ENCODE results near the gene OR5F1. TPM values are rescaled to one million over a fixed set of nuclear protein-coding genes. Genes with fewer than 3 reads are reported as not detected.

Gene OR5F1
- total and polyA plus RNA-seq, 7 experiments from 2014 or later, result not detected

DNA sequence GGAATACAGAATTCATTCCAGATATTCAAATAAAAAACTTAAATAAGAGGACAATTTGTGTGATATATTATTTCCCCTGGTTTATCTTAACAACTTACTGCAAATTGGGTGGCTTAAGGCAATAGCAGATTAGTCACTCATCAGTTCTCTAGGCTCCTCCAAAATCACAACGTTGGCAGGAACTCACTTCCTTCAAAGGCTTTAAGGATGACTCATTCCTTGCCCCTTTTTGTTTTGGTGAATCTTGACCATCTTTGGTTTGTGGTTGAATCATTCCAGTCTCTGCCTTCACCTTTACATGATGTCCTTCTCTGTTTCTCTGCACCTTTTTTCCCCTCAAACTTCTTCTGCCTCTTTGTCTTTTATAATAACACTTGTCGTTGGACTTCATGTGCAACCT is 28.0 kb downstream of the OR5F1 start:
- no peak overlapping the region for H3K4me3 ChIP-seq (ENCODE audit: low read length)
- no peak for ATAC-seq
- Mint-ChIP-seq H3K36me3 (peaks cover 0 to 4% (median 0%) of the 10 kb centered on the region in 5 donors), H3K4me1 (no peaks in the 10 kb centered on the region), H3K4me3 (no peak overlapping the region), H3K27me3 (no peaks in the 10 kb centered on the region), H3K27ac (no peak overlapping the region), H3K9me3 (peaks cover 2 to 26% (median 7%) of the 10 kb centered on the region in 11 donors)
- no peak overlapping the region for H3K27ac ChIP-seq (ENCODE audit: low read depth, low read length)
- H3K27me3 ChIP-seq (ENCODE audit: control insufficient read depth in 2 of 2, insufficient read depth in 2 of 2, low read length in 2 of 2), result no peaks in the 10 kb centered on the region
- H3K36me3 ChIP-seq (ENCODE audit: control insufficient read depth in 2 of 3, insufficient read depth in 3 of 3, low read length in 3 of 3), result no peaks in the 10 kb centered on the region
- ChIA-PET POLR2A (no interaction called here), CTCF (no interaction called here)
- intact Hi-C loops (cut with micrococcal nuclease), result no loop called here
- DNase-seq, result no peak
- no peaks in the 10 kb centered on the region for H3K4me1 ChIP-seq (ENCODE audit: control insufficient read depth in 2 of 2, insufficient read depth in 2 of 2, low read length in 2 of 2)
- peaks cover 0 to 4% (median 0%) of the 10 kb centered on the region in 3 experiments for H3K9me3 ChIP-seq (ENCODE audit: control insufficient read depth in 2 of 3, low read length in 3 of 3)

DNA sequence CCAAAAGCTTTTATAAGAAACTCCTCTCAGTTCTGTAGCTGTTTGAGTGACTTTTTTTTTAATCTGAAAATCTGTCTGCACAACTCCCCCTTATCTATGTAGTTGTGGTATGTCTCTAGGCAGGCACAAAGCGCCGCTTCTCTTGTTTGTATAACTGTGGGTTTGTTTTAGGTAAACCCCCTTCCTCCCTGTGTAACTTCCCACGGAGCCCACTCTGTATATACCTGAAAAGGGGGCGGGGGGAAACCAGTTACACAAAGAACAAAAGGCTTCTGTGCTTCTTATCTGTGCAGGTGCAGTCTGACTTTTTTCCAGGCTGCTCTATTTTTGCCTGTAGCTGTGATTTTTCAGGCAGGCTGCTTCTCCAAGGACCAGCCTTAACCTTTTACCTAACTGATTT is 37.9 kb downstream of the OR5F1 start:
- ChIA-PET CTCF (interaction anchor here (0.6 kb wide), 1 partner anchor 186 kb away, joined by 3 read pairs; no protein-coding TSS in a partner anchor), POLR2A (no interaction called here)
- H3K27ac Mint-ChIP-seq, result no peak overlapping the region
- Histone ChIP-seq H3K9me3 (ENCODE audit: control insufficient read depth in 2 of 3, low read length in 3 of 3) (no peaks in the 10 kb centered on the region), H3K27ac (ENCODE audit: low read depth, low read length) (no peak overlapping the region), H3K4me1 (ENCODE audit: control insufficient read depth in 2 of 2, insufficient read depth in 2 of 2, low read length in 2 of 2) (no peaks in the 10 kb centered on the region), H3K4me3 (ENCODE audit: low read length) (no peak overlapping the region), H3K36me3 (ENCODE audit: control insufficient read depth in 2 of 3, insufficient read depth in 3 of 3, low read length in 3 of 3) (no peaks in the 10 kb centered on the region), H3K27me3 (ENCODE audit: control insufficient read depth in 2 of 2, insufficient read depth in 2 of 2, low read length in 2 of 2) (no peaks in the 10 kb centered on the region)
- no peak for DNase-seq
- H3K4me1 Mint-ChIP-seq, result no peaks in the 10 kb centered on the region
- H3K9me3 Mint-ChIP-seq, result peaks cover under 1 to 10% (median 5%) of the 10 kb centered on the region in 11 donors
- no peak for ATAC-seq
- intact Hi-C loops (cut with micrococcal nuclease), result no loop called here
- H3K36me3 Mint-ChIP-seq, result no peaks in the 10 kb centered on the region
- no peak overlapping the region for H3K4me3 Mint-ChIP-seq
- H3K27me3 Mint-ChIP-seq, result no peaks in the 10 kb centered on the region

DNA sequence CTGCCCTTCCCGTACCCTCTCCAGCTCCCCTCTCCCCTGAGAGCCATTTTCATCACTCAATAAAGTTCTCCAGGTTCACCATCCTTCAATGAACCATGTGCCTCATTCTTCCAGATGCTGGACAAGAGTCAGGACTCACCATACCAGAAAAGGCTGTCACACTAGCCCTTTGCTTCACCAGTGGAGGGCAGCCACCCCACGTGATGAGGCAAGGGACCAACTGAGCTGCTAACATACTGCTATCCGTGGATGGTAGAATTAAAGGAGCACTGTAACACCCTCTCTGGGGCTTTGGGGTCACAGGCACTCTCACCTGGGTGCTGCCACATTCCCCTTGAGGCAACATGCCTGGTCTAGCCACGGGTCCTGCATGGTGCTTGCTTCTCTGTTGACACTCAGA is 45.1 kb downstream of the OR5F1 start:
- no peaks in the 10 kb centered on the region for H3K36me3 Mint-ChIP-seq
- POLR2A ChIA-PET, result no interaction called here
- H3K27me3 Mint-ChIP-seq, result no peaks in the 10 kb centered on the region
- Histone ChIP-seq H3K27me3 (ENCODE audit: control insufficient read depth in 2 of 2, insufficient read depth in 2 of 2, low read length in 2 of 2) (no peaks in the 10 kb centered on the region), H3K36me3 (ENCODE audit: control insufficient read depth in 2 of 3, insufficient read depth in 3 of 3, low read length in 3 of 3) (no peaks in the 10 kb centered on the region), H3K4me3 (ENCODE audit: low read length) (no peak overlapping the region), H3K4me1 (ENCODE audit: control insufficient read depth in 2 of 2, insufficient read depth in 2 of 2, low read length in 2 of 2) (no peaks in the 10 kb centered on the region), H3K27ac (ENCODE audit: low read depth, low read length) (no peak overlapping the region), H3K9me3 (ENCODE audit: control insufficient read depth in 2 of 3, low read length in 3 of 3) (no peaks in the 10 kb centered on the region)
- no peaks in the 10 kb centered on the region for H3K4me1 Mint-ChIP-seq
- intact Hi-C loops (cut with micrococcal nuclease), result no loop called here
- no peak for ATAC-seq
- H3K4me3 Mint-ChIP-seq, result no peak overlapping the region
- CTCF ChIA-PET, result no interaction called here
- H3K27ac Mint-ChIP-seq, result no peak overlapping the region
- no peak for DNase-seq
- peaks cover 0 to 17% (median 6%) of the 10 kb centered on the region in 11 donors for H3K9me3 Mint-ChIP-seq

Other genes starting within 250 kb of the OR5F1 start
- not detected for gene OR5D13, start 221.2 kb downstream of the OR5F1 start, total RNA-seq
- not detected for gene OR5D13, start 221.2 kb downstream of the OR5F1 start, polyA plus RNA-seq
- gene OR5D14, start 199.1 kb downstream of the OR5F1 start, total RNA-seq, result not detected
- gene OR5D14, start 199.1 kb downstream of the OR5F1 start, polyA plus RNA-seq, result not detected
- not detected for gene OR5L1, start 183.3 kb downstream of the OR5F1 start, total RNA-seq
- gene OR5L1, start 183.3 kb downstream of the OR5F1 start, polyA plus RNA-seq, result not detected
- not detected for gene OR5D18, start 175.0 kb downstream of the OR5F1 start, total RNA-seq
- not detected for gene OR5D18, start 175.0 kb downstream of the OR5F1 start, polyA plus RNA-seq
- gene OR5L2, start 167.4 kb downstream of the OR5F1 start, total RNA-seq, result not detected
- not detected for gene OR5L2, start 167.4 kb downstream of the OR5F1 start, polyA plus RNA-seq
- not detected for gene OR5D16, start 155.9 kb downstream of the OR5F1 start, total RNA-seq
- not detected for gene OR5D16, start 155.9 kb downstream of the OR5F1 start, polyA plus RNA-seq
- gene TRIM51, start 111.3 kb downstream of the OR5F1 start, total RNA-seq, result under 1 TPM in 2 of 5 experiments, not detected in 3; 0.29 to 0.32 TPM
- not detected for gene TRIM51, start 111.3 kb downstream of the OR5F1 start, polyA plus RNA-seq
- not detected for gene OR5W2, start 80.0 kb downstream of the OR5F1 start, total RNA-seq
- gene OR5W2, start 80.0 kb downstream of the OR5F1 start, polyA plus RNA-seq, result not detected
- not detected for gene OR5I1, start 58.2 kb downstream of the OR5F1 start, total RNA-seq
- gene OR5I1, start 58.2 kb downstream of the OR5F1 start, polyA plus RNA-seq, result not detected
- gene OR10AG1, start 24.7 kb downstream of the OR5F1 start, total RNA-seq, result not detected
- gene OR10AG1, start 24.7 kb downstream of the OR5F1 start, polyA plus RNA-seq, result not detected
- gene OR5AS1, start 33.0 kb upstream of the OR5F1 start, total RNA-seq, result not detected
- gene OR5AS1, start 33.0 kb upstream of the OR5F1 start, polyA plus RNA-seq, result not detected
- gene OR8I2, start 98.7 kb upstream of the OR5F1 start, total RNA-seq, result not detected
- not detected for gene OR8I2, start 98.7 kb upstream of the OR5F1 start, polyA plus RNA-seq
- not detected for gene OR8H2, start 109.1 kb upstream of the OR5F1 start, total RNA-seq
- gene OR8H2, start 109.1 kb upstream of the OR5F1 start, polyA plus RNA-seq, result not detected
- gene OR8H3, start 127.7 kb upstream of the OR5F1 start, total RNA-seq, result not detected
- gene OR8H3, start 127.7 kb upstream of the OR5F1 start, polyA plus RNA-seq, result not detected
- gene OR8J3, start 145.6 kb upstream of the OR5F1 start, total RNA-seq, result not detected
- not detected for gene OR8J3, start 145.6 kb upstream of the OR5F1 start, polyA plus RNA-seq
- not detected for gene OR8K5, start 165.7 kb upstream of the OR5F1 start, total RNA-seq
- not detected for gene OR8K5, start 165.7 kb upstream of the OR5F1 start, polyA plus RNA-seq
- not detected for gene OR5J2, start 182.0 kb upstream of the OR5F1 start, total RNA-seq
- gene OR5J2, start 182.0 kb upstream of the OR5F1 start, polyA plus RNA-seq, result not detected
- gene OR5T2, start 239.6 kb upstream of the OR5F1 start, total RNA-seq, result not detected
- not detected for gene OR5T2, start 239.6 kb upstream of the OR5F1 start, polyA plus RNA-seq